ENCODE data around the gene BLM.

DNA sequence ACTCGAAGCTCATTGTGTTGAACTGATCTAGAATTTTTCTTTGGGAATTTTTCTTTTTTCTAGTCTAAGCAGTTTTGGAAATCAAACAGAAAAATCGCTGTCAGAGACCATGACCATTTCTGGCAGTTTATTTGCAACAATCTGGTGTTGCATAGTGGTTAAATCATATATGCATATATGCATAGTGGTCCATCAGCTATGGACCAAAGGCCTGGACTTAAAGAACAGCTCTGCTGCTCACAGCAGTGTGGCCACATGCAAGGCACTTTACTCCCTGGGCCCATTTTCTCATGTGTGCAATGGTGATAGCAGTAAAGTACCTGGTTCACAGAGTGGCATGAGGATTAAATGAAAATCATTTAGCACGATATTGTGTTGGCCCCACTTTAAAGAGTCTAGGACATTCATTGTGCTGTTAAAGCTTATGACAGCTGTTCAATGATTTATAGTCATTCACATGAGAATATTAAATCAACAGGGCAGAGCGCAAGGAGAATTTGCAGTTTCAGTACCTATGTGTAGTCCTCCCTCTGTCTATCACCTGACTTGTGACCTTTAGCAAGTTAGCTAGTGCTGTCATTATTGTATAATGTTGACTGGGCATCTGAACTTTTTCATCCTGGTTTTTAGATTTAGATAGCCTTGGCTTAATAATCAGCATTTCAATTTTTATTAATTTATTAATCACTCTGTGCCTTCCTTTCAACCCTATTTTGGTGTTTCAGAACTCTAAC lies 46.4 kb downstream of the BLM start:
- TF ChIP-seq TAF1 (IDR thresholded peaks at IDR 0.05; ENCODE audit: low read depth, low read length) (no peak), CTCF (IDR thresholded peaks at IDR 0.05; ENCODE audit: control extremely low read depth in 1 of 3, insufficient read depth in 1 of 3, low read depth in 1 of 3, low read length in 3 of 3) (no peak), BCL11A (IDR thresholded peaks at IDR 0.05; ENCODE audit: low read depth in 2 of 2, low read length in 2 of 2) (no peak), POLR2A (IDR thresholded peaks at IDR 0.05; ENCODE audit: control extremely low read depth in 1 of 2, low read depth in 2 of 2, low read length in 2 of 2) (no peak), MAFK (IDR thresholded peaks at IDR 0.05; ENCODE audit: low read depth, low read length) (no peak), POU5F1 (IDR thresholded peaks at IDR 0.05; ENCODE audit: low read depth, low read length) (no peak), CBX5 (IDR thresholded peaks at IDR 0.05; ENCODE audit: low read depth, low read length) (no peak), CTBP2 (IDR thresholded peaks at IDR 0.05; ENCODE audit: borderline replicate concordance, insufficient read depth, insufficient read length, low read length) (no peak)

All from H1 (cell line).